Measurements from ENCODE around the gene HGS.

Gene HGS

GRCh38 chr17:81717049-81717765, 33.4 kb downstream of the HGS start:
- ChIA-PET CTCF (no interaction called here), POLR2A (no interaction called here)
- DNase-seq (ENCODE audit: low read depth, low spot score), result no peak
- TF ChIP-seq CTCF (IDR thresholded peaks at IDR 0.05; ENCODE audit: insufficient read depth, low read length, missing control alignments), result no peak
- no peak overlapping the region for H3K4me3 ChIP-seq (ENCODE audit: low read depth, low read length)

GRCh38 chr17:81717766-81718089, 33.9 kb downstream of the HGS start:
- no peak for TF ChIP-seq CTCF (IDR thresholded peaks at IDR 0.05; ENCODE audit: insufficient read depth, low read length, missing control alignments)
- CTCF ChIA-PET, result no interaction called here

GRCh38 chr17:81719410-81720266, 35.8 kb downstream of the HGS start:
- H3K4me3 ChIP-seq (ENCODE audit: low read depth, low read length), result no peak overlapping the region
- no peak for TF ChIP-seq CTCF (IDR thresholded peaks at IDR 0.05; ENCODE audit: insufficient read depth, low read length, missing control alignments)
- ChIA-PET POLR2A (no interaction called here), CTCF (no interaction called here)
- DNase-seq (ENCODE audit: low read depth, low spot score), result no peak

More at GRCh38 chr17:81717766-81718089, 33.9 kb downstream of the HGS start:
- DNase-seq (ENCODE audit: low read depth, low spot score), result no peak
- POLR2A ChIA-PET, result no interaction called here
- no peak overlapping the region for H3K4me3 ChIP-seq (ENCODE audit: low read depth, low read length)

- ChIA-PET POLR2A (interaction anchor here (1.3 kb wide), 1 partner anchor 8 kb away, joined by 4 read pairs; no protein-coding TSS in a partner anchor), CTCF (interaction anchor here (1.0 kb wide), 1 partner anchor 14 kb away, joined by 3 read pairs; no protein-coding TSS in a partner anchor)
Observed at GRCh38 chr17:81720267-81721071, 36.7 kb downstream of the HGS start.

More at GRCh38 chr17:81720267-81721071, 36.7 kb downstream of the HGS start:
- DNase-seq (ENCODE audit: low read depth, low spot score), result no peak
- no peak for TF ChIP-seq CTCF (IDR thresholded peaks at IDR 0.05; ENCODE audit: insufficient read depth, low read length, missing control alignments)
- no peak overlapping the region for H3K4me3 ChIP-seq (ENCODE audit: low read depth, low read length)

All from AG04449 (cell line).